ENCODE measurements around the gene OFD1.
A peak's percentile ranks its signal among the peaks of the same experiment; 100 is the strongest.

OFD1 gene

DNA sequence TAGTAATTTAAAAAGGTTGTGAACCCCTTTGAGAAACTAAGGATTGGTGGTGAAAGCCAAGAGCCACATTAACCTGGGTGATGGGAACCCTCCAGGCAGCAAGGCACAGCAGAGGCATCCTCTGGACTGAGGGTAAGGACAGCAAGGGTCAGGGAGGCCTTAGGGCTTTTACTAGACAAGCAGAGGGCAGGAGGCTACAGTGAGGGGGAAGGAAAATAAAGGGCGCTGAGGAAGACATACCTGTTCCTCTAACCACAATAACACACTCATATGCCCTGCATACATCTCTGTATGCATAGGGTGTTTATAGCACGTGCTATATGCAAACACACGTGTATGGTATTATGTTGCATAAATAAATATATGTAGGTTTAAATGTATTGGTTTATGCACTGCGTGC, 63.6 kb downstream of the OFD1 start:
- Histone ChIP-seq H3K27ac (ENCODE audit: extremely low read depth, low read depth, low read length) (no peak overlapping the region), H3K4me3 (ENCODE audit: low read depth, low read length) (no peak overlapping the region), H3K9me3 (ENCODE audit: control insufficient read depth, insufficient read depth, low read depth, low read length) (no peaks in the 10 kb centered on the region; the same call in 1 of the 2 replicates), H3K4me1 (ENCODE audit: control insufficient read depth, insufficient read depth, low read length) (no peaks in the 10 kb centered on the region), H3K36me3 (ENCODE audit: control insufficient read depth in 2 of 2, insufficient read depth in 1 of 2, low read length in 2 of 2) (no peaks in the 10 kb centered on the region)
- CTCF ChIA-PET, result interaction anchor here (0.6 to 1.0 kb wide), 2 partner anchors 71 to 291 kb away, joined by 3 to 4 read pairs; no protein-coding TSS in a partner anchor
- POLR2A ChIA-PET, result no interaction called here
- TF ChIP-seq, protein P1, sequence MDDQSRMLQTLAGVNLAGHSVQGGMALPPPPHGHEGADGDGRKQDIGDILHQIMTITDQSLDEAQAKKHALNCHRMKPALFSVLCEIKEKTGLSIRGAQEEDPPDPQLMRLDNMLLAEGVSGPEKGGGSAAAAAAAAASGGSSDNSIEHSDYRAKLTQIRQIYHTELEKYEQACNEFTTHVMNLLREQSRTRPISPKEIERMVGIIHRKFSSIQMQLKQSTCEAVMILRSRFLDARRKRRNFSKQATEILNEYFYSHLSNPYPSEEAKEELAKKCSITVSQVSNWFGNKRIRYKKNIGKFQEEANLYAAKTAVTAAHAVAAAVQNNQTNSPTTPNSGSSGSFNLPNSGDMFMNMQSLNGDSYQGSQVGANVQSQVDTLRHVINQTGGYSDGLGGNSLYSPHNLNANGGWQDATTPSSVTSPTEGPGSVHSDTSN (CRISPR knock-in tag; IDR thresholded peaks at IDR 0.05), result peak; percentile 91; the same call in 1 of the 2 replicates
- TF ChIP-seq, protein P2, sequence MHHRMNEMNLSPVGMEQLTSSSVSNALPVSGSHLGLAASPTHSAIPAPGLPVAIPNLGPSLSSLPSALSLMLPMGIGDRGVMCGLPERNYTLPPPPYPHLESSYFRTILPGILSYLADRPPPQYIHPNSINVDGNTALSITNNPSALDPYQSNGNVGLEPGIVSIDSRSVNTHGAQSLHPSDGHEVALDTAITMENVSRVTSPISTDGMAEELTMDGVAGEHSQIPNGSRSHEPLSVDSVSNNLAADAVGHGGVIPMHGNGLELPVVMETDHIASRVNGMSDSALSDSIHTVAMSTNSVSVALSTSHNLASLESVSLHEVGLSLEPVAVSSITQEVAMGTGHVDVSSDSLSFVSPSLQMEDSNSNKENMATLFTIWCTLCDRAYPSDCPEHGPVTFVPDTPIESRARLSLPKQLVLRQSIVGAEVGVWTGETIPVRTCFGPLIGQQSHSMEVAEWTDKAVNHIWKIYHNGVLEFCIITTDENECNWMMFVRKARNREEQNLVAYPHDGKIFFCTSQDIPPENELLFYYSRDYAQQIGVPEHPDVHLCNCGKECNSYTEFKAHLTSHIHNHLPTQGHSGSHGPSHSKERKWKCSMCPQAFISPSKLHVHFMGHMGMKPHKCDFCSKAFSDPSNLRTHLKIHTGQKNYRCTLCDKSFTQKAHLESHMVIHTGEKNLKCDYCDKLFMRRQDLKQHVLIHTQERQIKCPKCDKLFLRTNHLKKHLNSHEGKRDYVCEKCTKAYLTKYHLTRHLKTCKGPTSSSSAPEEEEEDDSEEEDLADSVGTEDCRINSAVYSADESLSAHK (tag by site-specific recombination; IDR thresholded peaks at IDR 0.05), result no peak

DNA sequence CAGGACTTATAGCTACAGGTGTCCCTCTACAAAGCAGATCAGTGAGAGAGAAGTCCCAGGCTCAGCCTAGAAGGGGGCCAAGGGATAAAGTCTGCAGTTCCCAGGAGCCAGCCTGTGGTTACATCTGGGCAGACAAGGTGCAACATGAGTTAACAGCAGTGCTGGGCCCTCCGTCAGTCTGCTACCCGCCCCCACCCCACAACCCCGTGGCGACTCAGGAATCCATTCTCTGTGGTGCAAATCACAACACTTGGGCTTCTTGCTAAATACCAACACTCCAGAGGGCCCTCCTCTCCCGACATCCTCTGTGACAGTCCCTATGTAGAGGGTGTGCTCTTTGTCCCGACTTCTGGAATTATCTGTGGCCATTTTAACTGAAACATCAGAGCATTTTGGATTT, 68.6 kb downstream of the OFD1 start:
- H3K4me3 ChIP-seq (ENCODE audit: low read depth, low read length), result no peak overlapping the region
- H3K4me1 ChIP-seq (ENCODE audit: control insufficient read depth, insufficient read depth, low read length), result no peaks in the 10 kb centered on the region
- H3K36me3 ChIP-seq (ENCODE audit: control insufficient read depth in 2 of 2, insufficient read depth in 1 of 2, low read length in 2 of 2), result no peaks in the 10 kb centered on the region
- CTCF ChIA-PET, result interaction anchor here (0.6 to 1.2 kb wide), 3 partner anchors 16 to 54 kb away, joined by 3 to 4 read pairs (median 3); no protein-coding TSS in a partner anchor
- H3K9me3 ChIP-seq (ENCODE audit: control insufficient read depth, insufficient read depth, low read depth, low read length), result no peaks in the 10 kb centered on the region; the same call in 1 of the 2 replicates
- no peak overlapping the region for H3K27ac ChIP-seq (ENCODE audit: extremely low read depth, low read depth, low read length)
- TF ChIP-seq OSR2 (tag by site-specific recombination; IDR thresholded peaks at IDR 0.05) (no peak), ZNF19 (tag by site-specific recombination; IDR thresholded peaks at IDR 0.05; ENCODE audit: low read depth) (no peak), SCRT2 (tag by site-specific recombination; IDR thresholded peaks at IDR 0.05) (peak; percentile 44; the same call in 1 of the 2 replicates), HOXA7 (CRISPR knock-in tag; IDR thresholded peaks at IDR 0.05; ENCODE audit: borderline replicate concordance) (no peak)
- TF ChIP-seq, protein P3, sequence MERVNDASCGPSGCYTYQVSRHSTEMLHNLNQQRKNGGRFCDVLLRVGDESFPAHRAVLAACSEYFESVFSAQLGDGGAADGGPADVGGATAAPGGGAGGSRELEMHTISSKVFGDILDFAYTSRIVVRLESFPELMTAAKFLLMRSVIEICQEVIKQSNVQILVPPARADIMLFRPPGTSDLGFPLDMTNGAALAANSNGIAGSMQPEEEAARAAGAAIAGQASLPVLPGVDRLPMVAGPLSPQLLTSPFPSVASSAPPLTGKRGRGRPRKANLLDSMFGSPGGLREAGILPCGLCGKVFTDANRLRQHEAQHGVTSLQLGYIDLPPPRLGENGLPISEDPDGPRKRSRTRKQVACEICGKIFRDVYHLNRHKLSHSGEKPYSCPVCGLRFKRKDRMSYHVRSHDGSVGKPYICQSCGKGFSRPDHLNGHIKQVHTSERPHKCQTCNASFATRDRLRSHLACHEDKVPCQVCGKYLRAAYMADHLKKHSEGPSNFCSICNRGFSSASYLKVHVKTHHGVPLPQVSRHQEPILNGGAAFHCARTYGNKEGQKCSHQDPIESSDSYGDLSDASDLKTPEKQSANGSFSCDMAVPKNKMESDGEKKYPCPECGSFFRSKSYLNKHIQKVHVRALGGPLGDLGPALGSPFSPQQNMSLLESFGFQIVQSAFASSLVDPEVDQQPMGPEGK (tag by site-specific recombination; IDR thresholded peaks at IDR 0.05), result no peak
- POLR2A ChIA-PET, result no interaction called here

DNA sequence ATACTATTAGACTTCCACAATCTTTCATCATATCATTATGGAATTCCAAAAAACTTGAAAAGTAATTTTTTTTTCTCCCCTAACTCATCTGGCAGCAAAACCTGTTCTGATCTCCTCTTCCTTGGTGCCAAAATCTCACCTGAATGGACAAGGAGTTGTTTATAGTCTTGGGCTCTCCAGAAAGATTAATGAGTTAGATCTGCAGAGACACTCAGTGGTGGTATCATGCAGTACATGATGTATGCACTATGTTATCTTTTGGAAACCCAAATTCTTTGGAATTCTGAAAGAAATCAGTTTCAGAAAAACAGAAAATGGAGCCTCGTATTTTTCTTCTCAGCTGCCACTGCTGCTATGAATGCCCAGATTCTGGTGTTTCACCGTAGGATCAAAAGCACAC, 70.7 kb downstream of the OFD1 start:
- TF ChIP-seq MZF1 (tag by site-specific recombination; IDR thresholded peaks at IDR 0.05; ENCODE audit: borderline replicate concordance) (no peak), WT1 (tag by site-specific recombination; IDR thresholded peaks at IDR 0.05) (no peak)
- Histone ChIP-seq H3K4me1 (ENCODE audit: control insufficient read depth, insufficient read depth, low read length) (no peaks in the 10 kb centered on the region), H3K36me3 (ENCODE audit: control insufficient read depth in 2 of 2, insufficient read depth in 1 of 2, low read length in 2 of 2) (no peaks in the 10 kb centered on the region), H3K27ac (ENCODE audit: extremely low read depth, low read depth, low read length) (no peak overlapping the region), H3K4me3 (ENCODE audit: low read depth, low read length) (no peak overlapping the region), H3K9me3 (ENCODE audit: control insufficient read depth, insufficient read depth, low read depth, low read length) (no peaks in the 10 kb centered on the region; the same call in 1 of the 2 replicates)
- CTCF ChIA-PET, result no interaction called here
- POLR2A ChIA-PET, result no interaction called here

DNA sequence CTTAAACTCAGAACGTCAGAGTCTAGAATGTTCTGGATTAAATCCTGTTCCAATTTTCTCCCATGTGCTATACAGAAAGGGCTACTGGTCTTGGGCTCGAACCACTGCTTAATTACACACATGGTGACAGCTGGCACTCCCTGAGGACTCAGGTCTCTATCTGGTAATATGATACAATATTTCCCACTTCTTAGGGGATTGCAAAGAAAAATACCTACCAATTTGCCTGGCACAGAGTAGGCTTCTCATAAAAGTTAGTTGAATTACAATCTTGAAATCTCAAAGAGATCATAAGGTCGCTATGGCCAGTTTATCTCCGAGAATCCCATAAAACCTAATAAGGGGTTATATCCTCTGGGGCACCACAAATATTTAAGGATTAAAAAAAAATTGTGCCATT, 73.7 kb downstream of the OFD1 start:
- H3K27ac ChIP-seq (ENCODE audit: extremely low read depth, low read depth, low read length), result no peak overlapping the region
- POLR2A ChIA-PET, result no interaction called here
- TF ChIP-seq MZF1 (tag by site-specific recombination; IDR thresholded peaks at IDR 0.05; ENCODE audit: borderline replicate concordance) (peak; percentile 81; the same call in 1 of the 2 replicates), SP7 (tag by site-specific recombination; IDR thresholded peaks at IDR 0.05) (peak; percentile 76), ZNF416 (tag by site-specific recombination; IDR thresholded peaks at IDR 0.05) (no peak), OSR2 (tag by site-specific recombination; IDR thresholded peaks at IDR 0.05) (peak; percentile 68)

More for the DNA sequence above, 73.7 kb downstream of the OFD1 start:
- CTCF ChIA-PET, result no interaction called here
- no peaks in the 10 kb centered on the region for H3K36me3 ChIP-seq (ENCODE audit: control insufficient read depth in 2 of 2, insufficient read depth in 1 of 2, low read length in 2 of 2)
- no peaks in the 10 kb centered on the region for H3K4me1 ChIP-seq (ENCODE audit: control insufficient read depth, insufficient read depth, low read length)
- no peak overlapping the region for H3K4me3 ChIP-seq (ENCODE audit: low read depth, low read length)
- H3K9me3 ChIP-seq (ENCODE audit: control insufficient read depth, insufficient read depth, low read depth, low read length), result no peaks in the 10 kb centered on the region
